Left lung (tissue), 10 donors: ENCODE results near the gene RBKS. TPM values are rescaled to one million over a fixed set of nuclear protein-coding genes. Genes with fewer than 3 reads are reported as not detected.

Source experiments
- ATAC-seq: fragments of 200-7000 bp; cut with Tn5 transposase; one replicate; pipeline ENCODE4 v1.9.1; 2020; ENCODE audit warnings: moderate library complexity
- DNase-seq, 4 donors: peaks; one replicate each; pipeline ENCODE4 v3.0.0-alpha.2; 2013 to 2020
- H3K27ac ChIP-seq, 2 donors: fragments of 200-600 bp; sonication (generic) in 1 of 2; one replicate each; pipeline versions ENCODE4 v1.5.0 to v1.8.0; 2020 to 2021
- H3K27me3 ChIP-seq, 2 donors: fragments of 200-600 bp; sonication (generic) in 1 of 2; one replicate each; pipeline versions ENCODE4 v1.5.0 to v1.8.0; 2020 to 2021
- H3K36me3 ChIP-seq, 2 donors: fragments of 200-600 bp; sonication (generic) in 1 of 2; one replicate each; pipeline versions ENCODE4 v1.5.0 to v1.8.0; 2020 to 2021
- H3K4me1 ChIP-seq, 2 donors: fragments of 200-600 bp; one replicate each; pipeline ENCODE4 v1.8.0; 2021
- H3K4me3 ChIP-seq, 2 donors: fragments of 200-600 bp; sonication (generic) in 1 of 2; one replicate each; pipeline versions ENCODE4 v1.5.0 to v1.8.0; 2020 to 2021; ENCODE audit warnings: mild to moderate bottlenecking in 1 of 2
- H3K9me3 ChIP-seq, 2 donors: fragments of 200-600 bp; sonication (generic) in 1 of 2; one replicate each; pipeline versions ENCODE4 v1.5.0 to v1.8.0; 2020 to 2021
- intact Hi-C, 2 donors: fragments of 100-400 bp; cut with DNase I; formaldehyde crosslinking; loops; one replicate each; pipeline versions ENCODE4 v1.11.2 to v1.14.2; 2022
- polyA plus RNA-seq, 6 donors: library from polyadenylated mRNA; unstranded; fragments of 120-200 nt; gene quantifications; one replicate each; pipeline ENCODE4 v1.2.1, GENCODE V29; 2013; ENCODE audit not compliant: insufficient read length in 6 of 6
- total RNA-seq, 2 donors: library from RNA; stranded (reverse); fragmentation: NEBNext Ultra II Directional; extraction: Animal tissue kit (Norgen Biotek cat#: 25700); gene quantifications; one replicate each; pipeline ENCODE4 v1.2.1, GENCODE V29; 2021
- TF ChIP-seq, protein P1 (sequence below), 2 donors: fragments of 200-600 bp; sonication (generic) in 1 of 2; IDR thresholded peaks; one replicate each; pipeline versions ENCODE4 v1.5.0 to v1.8.0; 2021; ENCODE audit warnings: antibody characterized with exemption in 2 of 2
- donor health status: DM: no; HTN: yes; CAD: no.
- donor health status: DM: no; HTN: no; CAD: no.

The RBKS gene
- total and polyA plus RNA-seq, 8 donors = 2.0 to 4.0 (median 2.6) TPM

DNA sequence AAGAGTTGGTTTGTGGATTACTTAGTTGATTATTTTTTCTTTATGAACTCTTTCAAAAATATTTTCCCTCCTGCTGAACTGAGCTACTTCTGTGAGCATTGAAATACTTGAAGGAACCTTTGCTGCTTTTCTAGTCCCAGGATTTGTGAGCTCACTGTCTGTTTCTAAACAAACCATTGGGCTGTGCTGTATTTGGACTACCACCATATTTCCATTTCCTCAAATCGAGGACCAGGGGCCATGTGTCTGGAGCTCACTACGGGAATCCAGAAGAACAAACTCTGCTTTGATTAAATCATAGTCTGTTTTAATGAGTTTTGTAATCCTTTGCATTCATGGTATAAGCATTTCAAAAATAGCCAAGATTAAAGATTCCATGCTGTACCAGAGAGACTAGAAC, 117.4 kb downstream of the RBKS start:
- Histone ChIP-seq H3K36me3 (peaks cover 0 to 19% of the 10 kb centered on the region in 2 donors), H3K9me3 (no peaks in the 10 kb centered on the region), H3K27me3 (no peaks in the 10 kb centered on the region), H3K27ac (peak overlapping the region in 1 of 2 donors; percentile 91), H3K4me3 (peak overlapping the region; percentile 74 to 81), H3K4me1 (peaks cover 22 to 63% of the 10 kb centered on the region in 2 donors)
- ATAC-seq = no peak
- DNase-seq = no peak
- TF ChIP-seq, protein P1, sequence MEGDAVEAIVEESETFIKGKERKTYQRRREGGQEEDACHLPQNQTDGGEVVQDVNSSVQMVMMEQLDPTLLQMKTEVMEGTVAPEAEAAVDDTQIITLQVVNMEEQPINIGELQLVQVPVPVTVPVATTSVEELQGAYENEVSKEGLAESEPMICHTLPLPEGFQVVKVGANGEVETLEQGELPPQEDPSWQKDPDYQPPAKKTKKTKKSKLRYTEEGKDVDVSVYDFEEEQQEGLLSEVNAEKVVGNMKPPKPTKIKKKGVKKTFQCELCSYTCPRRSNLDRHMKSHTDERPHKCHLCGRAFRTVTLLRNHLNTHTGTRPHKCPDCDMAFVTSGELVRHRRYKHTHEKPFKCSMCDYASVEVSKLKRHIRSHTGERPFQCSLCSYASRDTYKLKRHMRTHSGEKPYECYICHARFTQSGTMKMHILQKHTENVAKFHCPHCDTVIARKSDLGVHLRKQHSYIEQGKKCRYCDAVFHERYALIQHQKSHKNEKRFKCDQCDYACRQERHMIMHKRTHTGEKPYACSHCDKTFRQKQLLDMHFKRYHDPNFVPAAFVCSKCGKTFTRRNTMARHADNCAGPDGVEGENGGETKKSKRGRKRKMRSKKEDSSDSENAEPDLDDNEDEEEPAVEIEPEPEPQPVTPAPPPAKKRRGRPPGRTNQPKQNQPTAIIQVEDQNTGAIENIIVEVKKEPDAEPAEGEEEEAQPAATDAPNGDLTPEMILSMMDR (IDR thresholded peaks at IDR 0.05) = no peak
- intact Hi-C loops = no loop called here

DNA sequence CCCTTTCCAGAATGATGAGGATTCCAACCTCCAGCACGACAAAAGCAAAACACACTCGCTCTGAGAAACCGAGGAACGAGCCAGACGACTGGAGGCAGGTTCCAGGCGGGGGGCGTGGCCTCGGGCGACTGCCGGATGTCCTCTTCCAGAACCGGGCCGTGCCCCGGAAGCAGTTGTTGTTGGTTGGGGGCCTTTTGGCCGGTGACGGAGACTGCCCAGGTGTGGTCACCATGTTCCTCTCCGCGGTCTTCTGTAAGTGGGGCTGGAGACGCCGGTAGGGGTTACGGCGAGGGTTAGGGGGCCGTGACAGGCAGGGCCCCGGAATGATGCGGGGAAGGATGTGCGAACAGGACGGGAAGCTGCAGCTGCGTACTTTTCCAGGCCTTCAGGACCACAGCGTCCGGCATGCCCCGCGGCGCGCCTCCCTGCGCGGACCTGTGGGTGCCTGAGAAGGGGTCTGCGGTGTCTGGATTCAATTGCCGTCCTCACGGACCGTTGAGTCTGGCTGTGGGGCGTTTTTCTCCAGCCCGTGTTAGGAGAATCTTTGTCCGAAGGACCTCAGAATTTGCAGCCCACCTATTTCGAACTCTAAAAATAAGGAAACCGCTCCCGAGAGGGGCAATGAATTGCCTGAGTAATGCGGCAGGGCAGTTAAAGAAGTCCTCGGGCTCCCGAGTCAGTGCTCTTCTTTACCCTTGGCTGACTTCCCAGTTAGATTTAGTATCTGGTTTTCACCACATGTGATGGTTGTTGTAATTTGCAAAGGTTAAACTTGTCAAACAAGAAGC, 118.4 kb downstream of the RBKS start, which contains the start of gene MRPL33:
Gene MRPL33, plus strand, starts transcription at position 172 of the 788 bp plus-strand sequence. Its CDS starts 59 bp downstream, at position 231.
- DNase-seq (peak; percentile 92 to 97 (median 94)), ATAC-seq (peak; percentile 98)
- Histone ChIP-seq H3K27me3 (no peaks in the 10 kb centered on the region), H3K4me3 (peak within 1 kb of the TSS; percentile 74 to 81), H3K36me3 (peaks cover 0 to 13% of the 10 kb centered on the region in 2 donors), H3K4me1 (peaks cover 22 to 54% of the 10 kb centered on the region in 2 donors), H3K9me3 (no peaks in the 10 kb centered on the region), H3K27ac (peak within 1 kb of the TSS; percentile 91)
- TF ChIP-seq, protein P1 (IDR thresholded peaks at IDR 0.05) = no peak
- intact Hi-C loops = no loop called here

DNA sequence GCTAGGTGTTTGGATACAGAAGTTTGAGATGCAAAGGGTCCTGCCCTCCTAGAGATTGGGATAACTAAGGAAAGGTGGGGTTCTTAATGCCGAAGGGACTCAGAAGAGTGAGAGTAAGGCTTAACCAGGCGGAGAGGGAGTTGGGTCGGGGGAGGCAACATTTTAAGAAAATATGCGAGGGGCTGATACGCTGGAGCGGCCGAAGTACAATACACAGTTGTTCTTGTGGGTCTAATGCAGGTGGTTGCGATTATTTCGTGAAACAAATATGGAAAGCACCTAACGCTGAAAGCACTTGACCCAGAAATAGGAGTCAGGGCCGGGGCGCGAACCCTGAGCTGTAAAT, 119.0 kb downstream of the RBKS start:
- Histone ChIP-seq H3K27me3 (no peaks in the 10 kb centered on the region), H3K27ac (peak overlapping the region; percentile 91), H3K9me3 (no peaks in the 10 kb centered on the region), H3K36me3 (peaks cover 0 to 13% of the 10 kb centered on the region in 2 donors), H3K4me1 (peaks cover 22 to 48% of the 10 kb centered on the region in 2 donors), H3K4me3 (peak overlapping the region; percentile 74 to 81)
- intact Hi-C loops = no loop called here
- TF ChIP-seq, protein P1 (IDR thresholded peaks at IDR 0.05) = no peak
- ATAC-seq (no peak), DNase-seq (no peak)

DNA sequence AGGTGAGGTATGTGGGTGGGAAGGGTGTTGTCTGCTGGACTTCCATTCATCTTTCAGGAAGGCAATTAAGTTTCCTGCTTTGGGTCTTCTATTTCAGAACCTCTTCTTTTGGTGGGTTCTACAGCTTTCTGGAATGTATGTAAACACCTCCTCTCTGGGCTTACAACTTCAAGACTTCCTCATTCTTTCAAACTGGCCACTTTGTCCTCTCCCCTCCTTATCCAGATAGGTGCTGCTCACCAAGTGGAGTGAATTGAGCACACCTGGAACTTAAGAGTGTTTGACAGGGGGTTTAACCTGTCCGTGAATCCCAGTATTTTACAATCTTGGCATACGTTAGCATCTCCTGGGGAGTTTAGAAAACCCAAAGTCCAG, 123.9 kb downstream of the RBKS start:
- ATAC-seq = peak; percentile 72
- peak in 1 of 4 donors; percentile 14 for DNase-seq
- intact Hi-C loops = no loop called here

More for the DNA sequence above, 123.9 kb downstream of the RBKS start:
- Histone ChIP-seq H3K27ac (peak overlapping the region; percentile 76 to 81), H3K9me3 (no peaks in the 10 kb centered on the region), H3K4me1 (peaks cover 3 to 18% of the 10 kb centered on the region in 2 donors), H3K36me3 (no peaks in the 10 kb centered on the region), H3K4me3 (peak overlapping the region in 1 of 2 donors; percentile 22), H3K27me3 (no peaks in the 10 kb centered on the region)
- TF ChIP-seq, protein P1 (IDR thresholded peaks at IDR 0.05) = no peak
